Measurements from ENCODE around the gene CCDC71L.

Gene CCDC71L

GRCh38 chr7:106658316-106659165 is 2.4 kb downstream of the CCDC71L start:
- DNase-seq, result no peak

GRCh38 chr7:106657085-106657991 is 3.6 kb downstream of the CCDC71L start:
- no peak for DNase-seq

GRCh38 chr7:106655703-106656498 is 5.1 kb downstream of the CCDC71L start:
- no peak for DNase-seq

- DNase-seq, result no peak
Observed at GRCh38 chr7:106653488-106653887, 7.5 kb downstream of the CCDC71L start.

- no peak for DNase-seq
Observed at GRCh38 chr7:106652909-106653308, 8.0 kb downstream of the CCDC71L start.

GRCh38 chr7:106652092-106652491 is 8.9 kb downstream of the CCDC71L start:
- DNase-seq, result no peak

GRCh38 chr7:106646256-106646655 is 14.7 kb downstream of the CCDC71L start:
- DNase-seq, result no peak

GRCh38 chr7:106644999-106645398 is 16.0 kb downstream of the CCDC71L start:
- DNase-seq, result no peak

- no peak for DNase-seq
Observed at GRCh38 chr7:106643216-106644000, 17.6 kb downstream of the CCDC71L start.

GRCh38 chr7:106641416-106641815 is 19.5 kb downstream of the CCDC71L start:
- DNase-seq, result no peak

GRCh38 chr7:106640368-106641141 is 20.4 kb downstream of the CCDC71L start:
- no peak for DNase-seq

- no peak for DNase-seq
Observed at GRCh38 chr7:106639476-106640334, 21.3 kb downstream of the CCDC71L start.

GRCh38 chr7:106635411-106635810 is 25.5 kb downstream of the CCDC71L start:
- DNase-seq, result no peak

GRCh38 chr7:106634958-106635357 is 26.0 kb downstream of the CCDC71L start:
- DNase-seq, result no peak

GRCh38 chr7:106630648-106631047 is 30.3 kb downstream of the CCDC71L start:
- no peak for DNase-seq

GRCh38 chr7:106629516-106629915 is 31.4 kb downstream of the CCDC71L start:
- no peak for DNase-seq

GRCh38 chr7:106626376-106627164 is 34.4 kb downstream of the CCDC71L start:
- peak; percentile 47 for DNase-seq

GRCh38 chr7:106625678-106626301 is 35.2 kb downstream of the CCDC71L start:
- DNase-seq, result no peak

GRCh38 chr7:106623853-106624252 is 37.1 kb downstream of the CCDC71L start:
- no peak for DNase-seq
